ENCODE data around the gene PLTP. TPM values are rescaled to one million over a fixed set of nuclear protein-coding genes. Genes with fewer than 3 reads are reported as not detected.

The PLTP gene
- total and polyA plus RNA-seq, 2 of the 13 experiments (the other 11 are each of a cell fraction or from before 2014, with no cell fraction given) = 16.9 to 28.6 TPM

DNA sequence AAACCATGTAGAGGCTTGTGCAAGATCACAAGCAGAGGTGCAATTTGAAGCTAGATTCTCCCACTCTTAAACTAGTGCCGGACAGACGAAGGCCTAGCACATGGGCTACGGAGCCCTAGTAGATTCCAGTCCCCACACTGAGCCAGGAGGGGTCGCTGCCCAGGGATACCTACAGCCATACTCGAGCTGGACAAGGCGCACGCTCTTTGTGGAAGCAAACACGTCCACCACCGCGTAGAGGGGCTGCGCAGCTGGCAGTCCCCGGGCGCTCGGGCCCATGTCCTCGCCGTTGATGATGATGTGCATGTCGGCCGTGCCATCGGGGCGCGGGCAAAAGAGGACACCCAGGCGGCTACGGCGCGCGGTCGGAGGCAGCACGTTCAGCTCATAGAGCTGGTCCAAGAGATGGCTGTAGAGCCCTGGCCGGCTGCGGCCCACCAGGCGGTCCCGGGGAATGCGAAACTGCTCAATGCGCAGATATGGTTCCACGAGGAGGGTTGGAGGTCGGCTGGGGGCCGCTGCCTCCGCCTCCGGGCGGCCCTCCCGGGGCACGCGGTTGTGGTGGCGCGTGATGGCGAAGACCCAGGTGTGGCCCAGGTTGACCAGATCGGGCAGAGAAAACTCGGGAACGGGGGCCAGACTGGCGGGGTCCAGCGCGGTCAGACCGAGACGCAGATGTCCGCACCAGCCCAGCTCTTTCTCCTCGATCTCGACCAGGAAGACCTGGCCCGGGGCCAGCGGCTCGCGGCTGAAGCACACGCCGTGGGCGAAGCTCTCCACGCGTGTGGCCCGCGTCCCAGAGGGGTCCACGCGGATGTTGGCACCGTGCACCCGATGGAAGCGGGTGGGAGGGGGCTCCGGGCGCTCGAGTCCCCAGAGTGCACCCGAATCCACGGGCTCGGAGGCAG lies 21.6 kb downstream of the PLTP start (continued):
- TF ChIP-seq MEIS2 (CRISPR knock-in tag; IDR thresholded peaks at IDR 0.05) (peak; percentile 72), TCF12 (IDR thresholded peaks at IDR 0.05) (no peak), TCF12 (CRISPR knock-in tag; IDR thresholded peaks at IDR 0.05) (0 out of 2 replicates have a peak, but pooled peaks have one; percentile 78), FOXK1 (CRISPR knock-in tag; IDR thresholded peaks at IDR 0.05; ENCODE audit: borderline replicate concordance, low read depth) (peak; percentile 63; the same call in 1 of the 2 replicates), ZFAT (CRISPR knock-in tag; conservative IDR thresholded peaks at IDR 0.05) (no peak; the same call in 1 of the 2 replicates), DMAP1 (CRISPR knock-in tag; IDR thresholded peaks at IDR 0.05) (peak; percentile 81), RARA (CRISPR knock-in tag; IDR thresholded peaks at IDR 0.05) (peak; percentile 67), GPN1 (CRISPR knock-in tag; IDR thresholded peaks at IDR 0.05; ENCODE audit: borderline replicate concordance) (peak; percentile 13; the same call in 1 of the 2 replicates), ZMAT3 (CRISPR knock-in tag; conservative IDR thresholded peaks at IDR 0.05) (peak; percentile 80), CCDC6 (CRISPR knock-in tag; IDR thresholded peaks at IDR 0.05) (peak; percentile 97), SMYD3 (CRISPR knock-in tag; IDR thresholded peaks at IDR 0.05) (no peak; the same call in 1 of the 2 replicates), TP53 (CRISPR knock-in tag; conservative IDR thresholded peaks at IDR 0.05) (no peak), ZNF83 (CRISPR knock-in tag; IDR thresholded peaks at IDR 0.05; ENCODE audit: borderline replicate concordance) (peak; percentile 89; the same call in 1 of the 2 replicates), ZNF10 (CRISPR knock-in tag; IDR thresholded peaks at IDR 0.05; ENCODE audit: borderline replicate concordance, low read depth) (no peak), MIER3 (CRISPR knock-in tag; IDR thresholded peaks at IDR 0.05; ENCODE audit: borderline replicate concordance) (peak; percentile 88; the same call in 1 of the 2 replicates), ZNF672 (CRISPR knock-in tag; IDR thresholded peaks at IDR 0.05) (no peak)
- TF ChIP-seq, protein P1, sequence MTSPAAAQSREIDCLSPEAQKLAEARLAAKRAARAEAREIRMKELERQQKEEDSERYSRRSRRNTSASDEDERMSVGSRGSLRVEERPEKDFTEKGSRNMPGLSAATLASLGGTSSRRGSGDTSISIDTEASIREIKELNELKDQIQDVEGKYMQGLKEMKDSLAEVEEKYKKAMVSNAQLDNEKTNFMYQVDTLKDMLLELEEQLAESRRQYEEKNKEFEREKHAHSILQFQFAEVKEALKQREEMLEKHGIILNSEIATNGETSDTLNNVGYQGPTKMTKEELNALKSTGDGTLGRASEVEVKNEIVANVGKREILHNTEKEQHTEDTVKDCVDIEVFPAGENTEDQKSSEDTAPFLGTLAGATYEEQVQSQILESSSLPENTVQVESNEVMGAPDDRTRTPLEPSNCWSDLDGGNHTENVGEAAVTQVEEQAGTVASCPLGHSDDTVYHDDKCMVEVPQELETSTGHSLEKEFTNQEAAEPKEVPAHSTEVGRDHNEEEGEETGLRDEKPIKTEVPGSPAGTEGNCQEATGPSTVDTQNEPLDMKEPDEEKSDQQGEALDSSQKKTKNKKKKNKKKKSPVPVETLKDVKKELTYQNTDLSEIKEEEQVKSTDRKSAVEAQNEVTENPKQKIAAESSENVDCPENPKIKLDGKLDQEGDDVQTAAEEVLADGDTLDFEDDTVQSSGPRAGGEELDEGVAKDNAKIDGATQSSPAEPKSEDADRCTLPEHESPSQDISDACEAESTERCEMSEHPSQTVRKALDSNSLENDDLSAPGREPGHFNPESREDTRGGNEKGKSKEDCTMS (CRISPR knock-in tag; conservative IDR thresholded peaks at IDR 0.05) = no peak
- TF ChIP-seq, protein P2, sequence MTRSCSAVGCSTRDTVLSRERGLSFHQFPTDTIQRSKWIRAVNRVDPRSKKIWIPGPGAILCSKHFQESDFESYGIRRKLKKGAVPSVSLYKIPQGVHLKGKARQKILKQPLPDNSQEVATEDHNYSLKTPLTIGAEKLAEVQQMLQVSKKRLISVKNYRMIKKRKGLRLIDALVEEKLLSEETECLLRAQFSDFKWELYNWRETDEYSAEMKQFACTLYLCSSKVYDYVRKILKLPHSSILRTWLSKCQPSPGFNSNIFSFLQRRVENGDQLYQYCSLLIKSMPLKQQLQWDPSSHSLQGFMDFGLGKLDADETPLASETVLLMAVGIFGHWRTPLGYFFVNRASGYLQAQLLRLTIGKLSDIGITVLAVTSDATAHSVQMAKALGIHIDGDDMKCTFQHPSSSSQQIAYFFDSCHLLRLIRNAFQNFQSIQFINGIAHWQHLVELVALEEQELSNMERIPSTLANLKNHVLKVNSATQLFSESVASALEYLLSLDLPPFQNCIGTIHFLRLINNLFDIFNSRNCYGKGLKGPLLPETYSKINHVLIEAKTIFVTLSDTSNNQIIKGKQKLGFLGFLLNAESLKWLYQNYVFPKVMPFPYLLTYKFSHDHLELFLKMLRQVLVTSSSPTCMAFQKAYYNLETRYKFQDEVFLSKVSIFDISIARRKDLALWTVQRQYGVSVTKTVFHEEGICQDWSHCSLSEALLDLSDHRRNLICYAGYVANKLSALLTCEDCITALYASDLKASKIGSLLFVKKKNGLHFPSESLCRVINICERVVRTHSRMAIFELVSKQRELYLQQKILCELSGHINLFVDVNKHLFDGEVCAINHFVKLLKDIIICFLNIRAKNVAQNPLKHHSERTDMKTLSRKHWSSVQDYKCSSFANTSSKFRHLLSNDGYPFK (CRISPR knock-in tag; IDR thresholded peaks at IDR 0.05; ENCODE audit: borderline replicate concordance) = no peak
- TF ChIP-seq, protein P3, sequence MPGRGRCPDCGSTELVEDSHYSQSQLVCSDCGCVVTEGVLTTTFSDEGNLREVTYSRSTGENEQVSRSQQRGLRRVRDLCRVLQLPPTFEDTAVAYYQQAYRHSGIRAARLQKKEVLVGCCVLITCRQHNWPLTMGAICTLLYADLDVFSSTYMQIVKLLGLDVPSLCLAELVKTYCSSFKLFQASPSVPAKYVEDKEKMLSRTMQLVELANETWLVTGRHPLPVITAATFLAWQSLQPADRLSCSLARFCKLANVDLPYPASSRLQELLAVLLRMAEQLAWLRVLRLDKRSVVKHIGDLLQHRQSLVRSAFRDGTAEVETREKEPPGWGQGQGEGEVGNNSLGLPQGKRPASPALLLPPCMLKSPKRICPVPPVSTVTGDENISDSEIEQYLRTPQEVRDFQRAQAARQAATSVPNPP (CRISPR knock-in tag; IDR thresholded peaks at IDR 0.05) = no peak; the same call in 1 of the 2 replicates
- TF ChIP-seq, protein P4, sequence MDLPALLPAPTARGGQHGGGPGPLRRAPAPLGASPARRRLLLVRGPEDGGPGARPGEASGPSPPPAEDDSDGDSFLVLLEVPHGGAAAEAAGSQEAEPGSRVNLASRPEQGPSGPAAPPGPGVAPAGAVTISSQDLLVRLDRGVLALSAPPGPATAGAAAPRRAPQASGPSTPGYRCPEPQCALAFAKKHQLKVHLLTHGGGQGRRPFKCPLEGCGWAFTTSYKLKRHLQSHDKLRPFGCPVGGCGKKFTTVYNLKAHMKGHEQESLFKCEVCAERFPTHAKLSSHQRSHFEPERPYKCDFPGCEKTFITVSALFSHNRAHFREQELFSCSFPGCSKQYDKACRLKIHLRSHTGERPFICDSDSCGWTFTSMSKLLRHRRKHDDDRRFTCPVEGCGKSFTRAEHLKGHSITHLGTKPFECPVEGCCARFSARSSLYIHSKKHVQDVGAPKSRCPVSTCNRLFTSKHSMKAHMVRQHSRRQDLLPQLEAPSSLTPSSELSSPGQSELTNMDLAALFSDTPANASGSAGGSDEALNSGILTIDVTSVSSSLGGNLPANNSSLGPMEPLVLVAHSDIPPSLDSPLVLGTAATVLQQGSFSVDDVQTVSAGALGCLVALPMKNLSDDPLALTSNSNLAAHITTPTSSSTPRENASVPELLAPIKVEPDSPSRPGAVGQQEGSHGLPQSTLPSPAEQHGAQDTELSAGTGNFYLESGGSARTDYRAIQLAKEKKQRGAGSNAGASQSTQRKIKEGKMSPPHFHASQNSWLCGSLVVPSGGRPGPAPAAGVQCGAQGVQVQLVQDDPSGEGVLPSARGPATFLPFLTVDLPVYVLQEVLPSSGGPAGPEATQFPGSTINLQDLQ (CRISPR knock-in tag; IDR thresholded peaks at IDR 0.05) = no peak

Data from HepG2 (cell line).